ENCODE results near the gene AMDHD2.

The AMDHD2 gene

DNA sequence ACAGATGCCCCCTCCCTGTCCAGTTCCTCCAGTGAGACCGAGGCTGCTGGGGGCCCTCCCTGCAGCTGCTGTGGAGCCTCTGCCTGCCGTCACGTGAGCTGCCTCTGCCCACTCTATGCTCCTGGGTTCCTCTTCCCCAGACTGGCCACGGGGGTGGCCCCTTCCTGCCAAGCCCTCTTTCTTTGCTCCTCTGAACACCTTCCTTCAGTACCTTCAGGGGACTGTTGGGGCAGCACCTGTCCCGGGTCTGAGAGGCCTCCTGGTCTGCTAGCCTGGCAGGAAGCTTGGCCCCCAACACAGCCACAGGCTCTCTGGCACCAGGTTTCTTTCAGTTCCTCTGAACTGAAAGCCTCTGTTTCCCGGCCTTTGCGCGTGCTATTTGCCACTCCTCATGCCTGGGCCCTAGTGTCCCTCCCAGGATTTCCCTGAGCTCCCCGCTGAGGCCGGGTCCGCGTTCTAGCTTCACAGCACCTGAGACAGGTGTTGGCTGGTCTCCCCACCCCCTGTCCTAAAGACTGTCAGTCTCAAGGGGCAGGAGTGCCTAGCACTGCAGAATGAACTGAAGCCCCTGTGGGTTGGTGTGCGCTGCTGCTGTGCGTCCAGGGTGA is 13.0 kb upstream of the AMDHD2 start:
- TF ChIP-seq FOXA1 (IDR thresholded peaks at IDR 0.05) = no peak
- TF ChIP-seq HDGF (IDR thresholded peaks at IDR 0.05; ENCODE audit: borderline replicate concordance) = no peak
- no peak for TF ChIP-seq NFRKB (IDR thresholded peaks at IDR 0.05)
- TF ChIP-seq LEF1 (IDR thresholded peaks at IDR 0.05; ENCODE audit: borderline replicate concordance) = no peak
- no peak for TF ChIP-seq ARNT (IDR thresholded peaks at IDR 0.05)
- TF ChIP-seq FOXK2 (IDR thresholded peaks at IDR 0.05) = no peak
- ChIA-PET CTCF (interaction anchor here (0.6 kb wide), 1 partner anchor 125 kb away, joined by 4 read pairs; no protein-coding TSS in a partner anchor), POLR2A (interaction anchor here (0.9 kb wide), 1 partner anchor 79 kb away, joined by 3 read pairs; no protein-coding TSS in a partner anchor)
- DNase-seq (ENCODE audit: extremely low spot score) = no peak

DNA sequence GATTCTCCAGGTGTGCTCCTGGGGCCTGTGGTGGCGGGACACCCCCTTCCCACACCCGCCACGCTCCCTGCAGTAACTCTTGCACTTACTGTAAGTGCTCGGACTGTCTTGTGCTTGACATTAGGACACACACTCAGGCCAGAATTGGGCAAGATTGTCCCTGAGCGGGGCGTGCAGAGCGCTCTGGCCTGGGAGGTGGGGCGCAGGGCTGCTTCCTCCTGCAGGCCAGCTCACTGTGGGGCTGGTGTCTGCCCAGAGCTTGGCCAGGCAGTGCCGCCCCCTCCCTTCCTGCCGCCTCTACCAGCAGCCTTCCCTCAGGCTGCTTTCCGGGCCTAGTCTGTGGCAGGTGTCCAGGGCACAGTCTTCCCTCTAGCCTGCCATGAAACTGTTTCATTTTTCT is 12.5 kb upstream of the AMDHD2 start:
- DNase-seq (ENCODE audit: extremely low spot score) = no peak
- TF ChIP-seq NFRKB (IDR thresholded peaks at IDR 0.05) = no peak
- TF ChIP-seq FOXK2 (IDR thresholded peaks at IDR 0.05) = no peak
- no peak for TF ChIP-seq ARNT (IDR thresholded peaks at IDR 0.05)
- TF ChIP-seq CTBP1 (IDR thresholded peaks at IDR 0.05; ENCODE audit: borderline replicate concordance) = no peak
- no peak for TF ChIP-seq LEF1 (IDR thresholded peaks at IDR 0.05; ENCODE audit: borderline replicate concordance)
- no peak for TF ChIP-seq ZNF384 (IDR thresholded peaks at IDR 0.05)
- no peak for TF ChIP-seq HDGF (IDR thresholded peaks at IDR 0.05; ENCODE audit: borderline replicate concordance)
- TF ChIP-seq SUZ12 (IDR thresholded peaks at IDR 0.05) = no peak
- TF ChIP-seq SP1 (IDR thresholded peaks at IDR 0.05) = no peak
- TF ChIP-seq, protein P1, sequence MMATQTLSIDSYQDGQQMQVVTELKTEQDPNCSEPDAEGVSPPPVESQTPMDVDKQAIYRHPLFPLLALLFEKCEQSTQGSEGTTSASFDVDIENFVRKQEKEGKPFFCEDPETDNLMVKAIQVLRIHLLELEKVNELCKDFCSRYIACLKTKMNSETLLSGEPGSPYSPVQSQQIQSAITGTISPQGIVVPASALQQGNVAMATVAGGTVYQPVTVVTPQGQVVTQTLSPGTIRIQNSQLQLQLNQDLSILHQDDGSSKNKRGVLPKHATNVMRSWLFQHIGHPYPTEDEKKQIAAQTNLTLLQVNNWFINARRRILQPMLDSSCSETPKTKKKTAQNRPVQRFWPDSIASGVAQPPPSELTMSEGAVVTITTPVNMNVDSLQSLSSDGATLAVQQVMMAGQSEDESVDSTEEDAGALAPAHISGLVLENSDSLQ (IDR thresholded peaks at IDR 0.05) = no peak
- TF ChIP-seq L3MBTL2 (conservative IDR thresholded peaks at IDR 0.05) = no peak
- no peak for TF ChIP-seq FOXM1 (IDR thresholded peaks at IDR 0.05; ENCODE audit: borderline replicate concordance)
- TF ChIP-seq TARDBP (IDR thresholded peaks at IDR 0.05) = no peak
- no peak for TF ChIP-seq BHLHE40 (IDR thresholded peaks at IDR 0.05; ENCODE audit: borderline replicate concordance)
- POLR2A ChIA-PET = no interaction called here
- CTCF ChIA-PET = interaction anchor here (0.6 kb wide), 1 partner anchor 125 kb away, joined by 4 read pairs; no protein-coding TSS in a partner anchor

DNA sequence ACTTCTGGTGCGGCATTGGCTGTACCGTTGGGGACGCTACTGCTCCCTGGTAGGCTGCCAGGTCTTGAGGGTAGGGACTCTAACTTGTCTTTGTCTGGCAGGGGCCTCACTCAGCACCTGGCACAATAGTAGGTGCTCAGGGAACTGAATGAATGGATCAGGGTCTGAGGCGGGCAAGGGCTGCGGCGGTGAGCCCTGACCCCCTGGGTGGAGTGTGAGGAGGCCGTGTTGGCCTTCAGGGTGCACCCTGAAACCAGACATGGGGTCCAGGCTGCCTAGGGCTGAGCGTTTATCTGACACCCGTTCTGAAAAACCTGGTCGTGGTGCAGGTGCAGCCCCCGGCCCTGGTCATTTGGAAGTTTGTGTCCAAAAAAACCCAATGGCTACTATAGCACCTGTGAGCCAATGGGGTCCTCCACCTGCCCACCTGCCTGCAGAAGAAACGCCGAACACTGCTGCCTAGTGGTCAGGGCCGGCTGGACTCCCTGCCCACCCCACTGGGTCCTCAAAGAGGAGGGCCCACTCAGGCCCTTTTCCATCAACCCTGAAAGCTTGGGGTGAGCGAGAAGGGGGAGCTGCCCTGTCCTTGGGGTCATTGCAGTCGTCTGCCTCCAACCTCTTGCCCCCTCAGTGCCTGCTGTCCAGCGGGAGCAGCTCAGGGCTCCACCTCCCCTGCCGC is 11.3 kb upstream of the AMDHD2 start:
- DNase-seq (ENCODE audit: extremely low spot score) = no peak
- TF ChIP-seq FOXM1 (IDR thresholded peaks at IDR 0.05; ENCODE audit: borderline replicate concordance) (no peak), CTBP1 (IDR thresholded peaks at IDR 0.05; ENCODE audit: borderline replicate concordance) (no peak), SP1 (IDR thresholded peaks at IDR 0.05) (no peak), LEF1 (IDR thresholded peaks at IDR 0.05; ENCODE audit: borderline replicate concordance) (no peak), L3MBTL2 (conservative IDR thresholded peaks at IDR 0.05) (no peak), FOXK2 (IDR thresholded peaks at IDR 0.05) (no peak), ELF4 (IDR thresholded peaks at IDR 0.05) (no peak), NFRKB (IDR thresholded peaks at IDR 0.05) (no peak), TARDBP (IDR thresholded peaks at IDR 0.05) (no peak), ZNF384 (IDR thresholded peaks at IDR 0.05) (no peak), HDGF (IDR thresholded peaks at IDR 0.05; ENCODE audit: borderline replicate concordance) (no peak)
- POLR2A ChIA-PET = no interaction called here
- CTCF ChIA-PET = no interaction called here

GRCh38 chr16:2511128-2511800 is 8.9 kb upstream of the AMDHD2 start:
- CTCF ChIA-PET = interaction anchor here (0.6 kb wide), 1 partner anchor 80 kb away, joined by 5 read pairs; no protein-coding TSS in a partner anchor
- no peak for DNase-seq (ENCODE audit: extremely low spot score)
- POLR2A ChIA-PET = no interaction called here
- TF ChIP-seq HDGF (IDR thresholded peaks at IDR 0.05; ENCODE audit: borderline replicate concordance) = no peak
- TF ChIP-seq TARDBP (IDR thresholded peaks at IDR 0.05) = no peak
- TF ChIP-seq CTBP1 (IDR thresholded peaks at IDR 0.05; ENCODE audit: borderline replicate concordance) = no peak
- TF ChIP-seq SP1 (IDR thresholded peaks at IDR 0.05) = no peak
- no peak for TF ChIP-seq LEF1 (IDR thresholded peaks at IDR 0.05; ENCODE audit: borderline replicate concordance)
- no peak for TF ChIP-seq ELF4 (IDR thresholded peaks at IDR 0.05)
- no peak for TF ChIP-seq NFRKB (IDR thresholded peaks at IDR 0.05)
- no peak for TF ChIP-seq L3MBTL2 (conservative IDR thresholded peaks at IDR 0.05)
- TF ChIP-seq, protein P1 (IDR thresholded peaks at IDR 0.05) = no peak
- no peak for TF ChIP-seq ZNF384 (IDR thresholded peaks at IDR 0.05)

GRCh38 chr16:2511996-2512734 is 8.0 kb upstream of the AMDHD2 start:
- DNase-seq (ENCODE audit: extremely low spot score) = no peak
- ChIA-PET CTCF (interaction anchor here (0.6 kb wide), 1 partner anchor 415 kb away, joined by 3 read pairs; no protein-coding TSS in a partner anchor), POLR2A (interaction anchor here (0.6 to 1.3 kb wide), 2 partner anchors 11 to 25 kb away, joined by 3 to 5 read pairs; partner anchors contain the start of gene PDPK1)
- TF ChIP-seq HDGF (IDR thresholded peaks at IDR 0.05; ENCODE audit: borderline replicate concordance) (no peak), NFRKB (IDR thresholded peaks at IDR 0.05) (no peak), FOXA1 (IDR thresholded peaks at IDR 0.05) (no peak), SUZ12 (IDR thresholded peaks at IDR 0.05) (no peak), ZNF384 (IDR thresholded peaks at IDR 0.05) (no peak), ARNT (IDR thresholded peaks at IDR 0.05) (no peak), L3MBTL2 (conservative IDR thresholded peaks at IDR 0.05) (no peak), SP1 (IDR thresholded peaks at IDR 0.05) (no peak), TARDBP (IDR thresholded peaks at IDR 0.05) (no peak), BHLHE40 (IDR thresholded peaks at IDR 0.05; ENCODE audit: borderline replicate concordance) (no peak), CTBP1 (IDR thresholded peaks at IDR 0.05; ENCODE audit: borderline replicate concordance) (no peak), FOXM1 (IDR thresholded peaks at IDR 0.05; ENCODE audit: borderline replicate concordance) (no peak), LEF1 (IDR thresholded peaks at IDR 0.05; ENCODE audit: borderline replicate concordance) (no peak), FOXK2 (IDR thresholded peaks at IDR 0.05) (no peak), ELF4 (IDR thresholded peaks at IDR 0.05) (no peak)
- TF ChIP-seq, protein P1 (IDR thresholded peaks at IDR 0.05) = no peak

All from HEK293T (cell line).